ENCODE data around the gene TRAPPC14.
"Not testable (repeated sequence)": the region's sequence is repeated elsewhere in the genome, so short reads cannot be mapped to it uniquely, and the experiment has no call there.

The TRAPPC14 gene

DNA sequence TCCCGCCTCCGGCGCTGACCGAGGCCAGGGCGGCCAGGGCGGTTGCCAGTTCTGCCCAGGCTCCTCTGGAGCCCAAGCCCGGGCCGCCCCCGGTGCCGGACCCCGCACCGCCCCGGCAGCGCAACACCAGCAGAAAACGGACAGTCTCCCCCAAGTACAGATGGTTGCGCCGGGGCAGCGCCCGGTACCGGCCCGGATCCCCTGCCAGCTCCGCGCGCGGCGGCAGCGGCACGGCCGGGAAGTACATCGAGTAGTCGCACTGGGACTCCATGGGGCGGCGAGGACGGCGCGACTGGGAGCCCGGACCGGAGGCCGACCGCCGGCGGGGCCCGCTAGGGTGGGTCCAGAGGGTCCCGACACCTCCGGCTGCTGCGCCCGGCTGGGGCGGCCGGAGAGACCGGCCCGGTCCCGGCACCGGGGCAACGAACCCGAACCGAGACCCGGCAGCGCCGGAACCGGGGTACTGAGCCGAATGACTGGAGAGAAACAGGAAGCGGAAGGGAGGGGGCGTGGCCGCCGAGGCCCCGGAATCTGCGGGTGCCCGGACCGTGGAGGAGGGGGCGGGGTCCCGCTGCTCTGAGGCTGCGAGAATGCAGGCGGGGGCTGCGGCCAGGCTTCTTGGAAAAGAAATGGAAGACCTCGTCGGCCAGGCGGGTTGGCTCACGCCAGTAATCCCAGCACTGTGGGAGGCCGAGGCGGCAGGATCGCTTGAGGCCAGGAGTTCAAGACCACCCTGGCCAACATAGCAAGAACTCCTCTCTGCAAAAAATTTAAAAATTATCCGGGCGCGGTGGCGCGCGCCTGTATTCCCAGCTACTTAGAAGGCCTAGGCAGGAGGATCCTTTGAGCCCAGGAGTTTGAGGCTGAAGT is at the start of gene TRAPPC14:
Gene TRAPPC14 (minus strand): TSS at position 495 of the 870 bp plus-strand sequence. CDS start 224 bp downstream, at position 271.
- DNase-seq: peak; percentile 80

DNA sequence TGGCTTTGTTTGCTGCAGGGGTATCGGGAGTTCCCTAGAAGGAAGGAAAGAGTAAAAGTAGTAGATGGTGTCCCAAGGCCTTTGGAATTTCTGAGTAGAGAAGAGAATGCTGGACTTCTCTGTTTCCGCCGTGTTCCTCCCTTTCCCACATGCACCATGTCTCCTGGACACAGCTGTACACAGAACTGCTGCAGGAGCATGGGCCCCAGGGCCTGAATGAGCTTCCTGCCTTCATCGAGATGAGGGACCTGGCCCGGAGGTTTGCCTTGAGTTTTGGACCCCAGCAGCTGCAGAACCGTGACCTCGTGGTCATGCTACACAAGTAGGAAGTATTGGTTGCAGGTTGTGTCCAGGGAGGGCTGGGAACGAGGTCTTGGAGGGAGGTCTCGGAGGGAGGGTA is 45.9 kb upstream of the TRAPPC14 start:
- no peak for DNase-seq

DNA sequence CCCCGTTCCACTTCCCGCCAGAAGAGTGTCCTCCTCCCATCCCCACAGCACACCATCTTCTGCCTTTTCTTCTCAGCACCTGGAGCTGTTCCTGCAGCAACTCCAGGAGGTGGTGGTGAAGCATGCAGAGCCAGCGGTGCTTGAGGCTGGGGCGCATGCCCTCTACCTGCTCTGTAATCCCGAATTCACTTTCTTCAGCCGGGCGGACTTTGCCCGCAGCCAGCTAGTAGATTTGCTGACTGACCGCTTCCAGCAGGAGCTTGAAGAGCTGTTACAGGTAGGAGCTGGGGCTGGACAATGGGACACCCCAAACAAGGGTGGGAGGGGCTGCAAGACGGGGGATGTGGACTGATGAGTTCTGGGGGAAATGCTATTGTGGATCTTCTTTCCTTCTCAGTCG is 42.2 kb upstream of the TRAPPC14 start:
- DNase-seq: no peak

DNA sequence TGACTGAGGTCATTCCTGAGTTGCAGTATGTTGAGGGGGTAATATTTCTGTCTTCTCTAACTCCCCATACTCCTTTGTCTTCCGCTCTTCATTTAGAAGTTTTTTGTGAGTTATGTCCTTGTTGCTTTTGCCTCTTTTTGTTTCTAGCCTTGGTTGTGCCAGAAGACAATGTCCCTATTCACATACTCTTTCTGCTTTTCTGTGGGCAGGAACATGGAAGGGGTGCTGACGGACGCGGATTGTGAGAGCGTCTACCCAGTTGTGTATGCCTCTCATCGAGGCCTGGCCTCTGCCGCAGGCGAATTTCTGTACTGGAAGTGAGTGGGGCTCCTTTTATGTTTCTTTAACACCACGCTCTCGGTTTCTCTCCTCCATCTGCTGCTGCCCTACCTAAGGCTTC is 39.7 kb upstream of the TRAPPC14 start:
- DNase-seq: no peak

DNA sequence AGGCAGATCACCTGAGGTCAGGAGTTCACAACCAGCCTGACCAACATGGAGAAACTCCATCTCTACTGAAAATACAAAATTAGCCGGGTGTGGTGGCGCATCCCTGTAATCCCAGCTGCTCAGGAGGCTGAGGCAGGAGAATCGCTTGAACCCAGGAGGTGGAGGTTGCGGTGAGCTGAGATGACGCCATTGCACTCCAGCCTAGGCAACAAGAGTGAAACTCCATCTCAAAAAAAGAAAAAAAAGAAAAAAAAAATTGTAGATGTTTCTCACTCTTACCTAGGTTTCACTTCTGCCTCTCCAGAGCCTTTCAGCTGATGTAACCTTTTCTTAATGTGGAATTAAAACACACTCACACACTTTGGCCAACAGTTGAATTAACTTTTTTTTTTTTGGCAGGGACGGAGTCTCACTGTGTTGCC is 37.4 kb upstream of the TRAPPC14 start:
- not testable (repeated sequence) for DNase-seq

DNA sequence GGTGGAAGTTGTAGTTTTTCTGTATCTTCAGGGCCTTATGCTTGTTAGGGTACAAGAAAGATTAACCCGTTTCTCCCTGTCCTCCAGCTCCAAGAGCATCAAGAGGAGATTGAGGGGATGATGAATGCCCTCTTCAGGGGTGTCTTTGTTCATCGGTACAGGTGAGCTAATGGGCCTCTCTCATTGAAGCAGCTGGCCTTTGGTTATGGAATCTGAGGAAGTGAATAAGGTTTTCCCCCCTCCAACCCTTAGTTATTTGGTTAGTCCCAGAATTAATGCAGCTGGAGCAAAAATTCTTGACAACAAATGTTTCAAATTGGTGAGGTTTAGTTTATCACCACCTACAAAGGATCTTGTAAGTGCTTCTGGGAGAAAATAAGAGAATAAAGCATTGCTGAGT is 36.7 kb upstream of the TRAPPC14 start:
- no peak for DNase-seq

DNA sequence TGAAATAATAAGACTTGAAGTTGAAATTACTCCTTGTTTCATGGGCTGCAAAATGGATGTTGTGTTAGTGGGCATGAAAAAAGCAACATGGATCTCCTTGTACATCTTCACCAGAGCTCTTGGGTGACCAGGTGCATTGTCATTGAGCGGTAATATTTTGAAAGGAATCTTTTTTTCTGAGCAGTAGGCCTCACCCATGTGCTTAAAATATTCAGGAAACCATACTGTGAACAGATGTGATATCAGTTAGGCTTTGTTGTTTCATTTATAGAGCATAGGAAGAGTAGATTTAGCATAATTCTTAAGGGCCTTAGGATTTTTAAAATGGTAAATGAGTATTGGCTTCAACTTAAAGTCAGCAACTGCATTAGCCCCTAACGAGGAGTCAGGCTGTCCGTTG is 34.4 kb upstream of the TRAPPC14 start:
- DNase-seq: no peak

DNA sequence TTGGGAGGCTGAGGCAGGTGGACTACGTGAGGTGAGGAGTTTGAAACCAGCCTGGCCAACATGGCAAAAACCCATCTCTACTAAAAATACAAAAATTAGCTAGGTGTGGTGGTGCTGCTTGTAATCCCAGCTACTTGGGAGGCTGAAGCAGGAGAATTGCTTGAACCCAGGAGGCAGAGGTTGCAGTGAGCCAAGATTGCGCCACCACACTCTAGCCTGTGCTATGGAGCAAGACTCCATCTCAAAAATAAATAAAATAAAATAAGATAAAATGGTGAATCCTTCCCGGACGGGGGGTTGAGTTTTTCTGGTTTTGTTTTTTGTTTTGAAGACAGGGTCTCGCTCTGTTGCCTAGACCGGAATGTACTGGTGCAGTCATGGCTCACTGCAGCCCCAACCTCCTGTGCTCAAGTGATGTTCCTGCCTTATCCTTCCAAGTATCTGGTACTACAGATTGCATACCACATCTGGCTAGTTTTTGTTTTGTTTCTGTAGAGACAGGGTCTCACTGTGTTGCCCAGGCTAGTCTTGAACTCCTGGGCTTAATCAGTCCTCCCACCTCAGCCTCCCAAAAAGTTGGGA is 33.8 kb upstream of the TRAPPC14 start:
- DNase-seq: not testable (repeated sequence)

DNA sequence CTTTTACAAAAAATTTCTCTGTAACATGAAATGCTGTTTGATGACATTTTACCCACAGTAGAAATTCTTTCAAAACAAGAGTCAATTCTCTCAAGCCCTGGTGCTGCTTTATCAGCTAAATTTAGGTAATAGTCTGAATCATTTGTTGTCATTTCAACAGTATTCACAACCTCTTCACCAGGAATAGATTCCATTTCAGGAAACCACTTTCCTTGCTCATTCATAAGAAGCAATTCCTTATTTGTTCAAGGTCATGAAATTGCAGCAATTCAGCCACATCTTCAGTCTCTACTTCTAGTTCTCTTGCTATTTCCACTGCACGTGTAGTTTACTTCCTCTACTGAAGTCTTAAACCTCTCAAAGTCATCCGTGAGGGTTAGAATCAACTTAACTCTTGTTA is 33.3 kb upstream of the TRAPPC14 start:
- DNase-seq: no peak

GRCh38 chr7:100190048-100190711 is 31.7 kb upstream of the TRAPPC14 start:
- peak; percentile 68 for DNase-seq

DNA sequence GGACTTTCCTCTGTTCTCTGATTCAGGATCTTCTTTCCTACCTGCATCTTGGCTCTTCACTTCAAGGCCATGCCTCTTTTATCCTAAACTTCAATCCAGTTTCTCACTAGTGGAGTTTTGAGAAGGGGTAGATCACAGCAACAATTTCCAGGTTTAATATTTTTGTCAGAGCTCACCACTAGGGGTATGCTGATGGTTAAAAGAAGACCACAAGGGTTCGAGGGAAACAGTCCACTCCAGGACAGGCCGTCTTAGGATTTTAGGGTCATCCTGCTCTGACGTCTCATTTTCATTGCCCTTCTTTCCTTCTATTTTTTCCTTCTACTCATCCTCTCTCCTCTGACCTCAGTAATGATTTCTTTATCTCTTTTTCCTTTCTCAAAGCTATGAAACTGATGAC is 30.5 kb upstream of the TRAPPC14 start:
- DNase-seq: no peak

DNA sequence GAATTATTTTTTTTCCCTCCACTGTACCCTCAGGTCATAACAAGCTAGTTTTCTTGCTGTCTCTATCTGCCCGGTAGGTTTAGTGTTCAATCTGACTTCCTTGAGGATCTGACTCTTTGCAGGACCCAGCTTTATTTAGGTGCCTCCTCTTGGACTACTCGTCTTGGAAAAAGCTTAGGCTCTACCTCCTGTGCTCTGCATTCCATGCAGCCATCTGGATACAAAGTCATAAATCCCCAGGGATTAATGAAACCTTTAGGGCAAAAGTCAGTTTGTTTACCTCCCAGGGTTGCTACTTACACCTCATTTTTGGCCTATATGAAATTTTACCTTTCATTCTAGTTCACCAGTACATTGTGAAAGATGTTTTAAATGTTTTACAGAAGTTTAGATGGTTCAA is 27.2 kb upstream of the TRAPPC14 start:
- no peak for DNase-seq

DNA sequence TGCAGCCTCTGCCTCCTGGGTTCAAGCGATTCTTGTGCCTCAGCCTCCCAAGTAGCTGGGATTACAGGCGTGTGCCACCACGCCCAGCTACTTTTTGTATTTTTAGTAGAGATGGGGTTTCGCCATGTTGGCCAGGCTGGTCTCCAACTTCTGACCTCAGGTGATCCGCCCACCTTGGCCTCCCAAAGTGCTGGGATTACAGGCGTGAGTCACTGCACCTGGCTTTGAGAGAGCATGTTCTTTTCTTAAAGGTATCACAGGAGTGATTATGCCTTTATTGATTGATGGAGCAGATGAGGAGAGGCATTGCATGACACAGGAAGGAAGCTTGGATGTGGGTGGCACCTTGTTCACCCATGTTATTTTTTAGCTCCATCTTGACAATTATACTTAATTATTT is 24.6 kb upstream of the TRAPPC14 start:
- not testable (repeated sequence) for DNase-seq

GRCh38 chr7:100182616-100183015 is 24.1 kb upstream of the TRAPPC14 start:
- peak; percentile 27 for DNase-seq

DNA sequence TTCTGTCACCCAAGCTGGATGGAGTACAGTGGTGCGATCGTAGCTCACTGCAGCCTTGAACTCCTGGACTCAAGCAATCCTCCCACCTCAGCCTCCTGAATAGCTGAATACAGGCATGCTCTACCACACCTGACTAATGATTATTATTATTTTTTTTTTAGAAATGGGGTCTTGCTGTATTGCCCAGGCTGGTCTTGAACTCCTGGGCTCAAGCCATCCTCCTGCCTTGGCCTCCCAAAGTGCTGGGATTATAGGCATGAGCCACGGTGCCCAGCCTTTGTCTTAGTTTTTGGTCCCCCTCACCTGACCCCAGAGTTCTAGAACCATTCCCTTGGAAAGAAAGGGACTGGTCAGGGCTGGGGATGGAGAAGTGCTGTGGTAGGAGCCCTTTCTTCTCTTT is 21.6 kb upstream of the TRAPPC14 start:
- not testable (repeated sequence) for DNase-seq

DNA sequence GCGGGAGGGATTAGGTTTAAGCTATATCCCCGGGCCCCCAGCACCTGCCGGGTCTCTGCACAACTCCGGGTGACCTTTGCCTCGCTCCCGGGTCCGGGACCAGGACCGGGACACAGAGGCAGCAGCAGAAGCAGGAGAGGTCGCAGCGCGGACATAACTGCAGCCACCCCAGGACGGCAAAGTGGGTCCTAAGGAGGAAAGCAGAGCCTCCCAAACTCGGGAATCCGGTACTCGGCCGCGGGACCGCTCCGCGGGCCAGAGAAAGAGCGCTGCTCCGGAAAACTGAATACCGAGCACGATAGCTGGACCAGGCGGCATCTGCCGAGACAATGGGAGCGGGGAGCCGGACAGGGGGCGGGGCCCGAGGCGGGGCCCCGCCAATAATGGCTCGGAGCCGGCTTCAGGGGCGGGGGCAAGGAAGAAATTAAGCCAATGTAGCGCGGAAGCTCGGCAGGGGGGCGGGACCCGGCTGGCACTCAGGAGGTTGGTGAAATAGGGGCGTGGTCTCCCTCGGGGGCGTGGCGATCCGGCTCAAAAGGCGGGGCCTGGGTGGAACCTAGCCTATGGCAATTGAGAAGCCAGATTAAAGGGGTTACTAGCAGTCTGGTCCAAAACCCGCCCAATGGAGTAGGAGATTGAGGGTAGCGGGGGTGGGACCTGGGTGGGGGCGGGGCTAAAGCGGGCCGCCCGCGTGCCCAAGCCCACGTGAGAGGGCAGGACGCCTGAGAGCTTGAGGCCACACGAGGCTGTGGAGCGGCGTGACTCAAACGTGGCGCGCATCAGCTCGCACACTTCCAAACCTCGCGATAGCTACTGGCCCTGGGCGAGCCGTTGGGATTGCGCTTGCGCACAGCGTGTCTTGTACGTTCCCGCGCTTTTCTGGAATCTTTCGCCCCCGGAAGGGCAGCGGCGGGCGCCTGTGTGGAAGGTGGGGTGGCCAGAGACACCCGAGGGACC is 18.8 kb upstream of the TRAPPC14 start, which contains the start of the genes GPC2 and STAG3:
Gene GPC2 (minus strand): TSS at position 337 of the 957 bp plus-strand sequence. CDS start 182 bp downstream, at position 155.
Gene STAG3 (plus strand): TSS at position 874 of the 957 bp plus-strand sequence. CDS start 2,639 bp downstream, outside the sequence.
- DNase-seq: peak; percentile 97

DNA sequence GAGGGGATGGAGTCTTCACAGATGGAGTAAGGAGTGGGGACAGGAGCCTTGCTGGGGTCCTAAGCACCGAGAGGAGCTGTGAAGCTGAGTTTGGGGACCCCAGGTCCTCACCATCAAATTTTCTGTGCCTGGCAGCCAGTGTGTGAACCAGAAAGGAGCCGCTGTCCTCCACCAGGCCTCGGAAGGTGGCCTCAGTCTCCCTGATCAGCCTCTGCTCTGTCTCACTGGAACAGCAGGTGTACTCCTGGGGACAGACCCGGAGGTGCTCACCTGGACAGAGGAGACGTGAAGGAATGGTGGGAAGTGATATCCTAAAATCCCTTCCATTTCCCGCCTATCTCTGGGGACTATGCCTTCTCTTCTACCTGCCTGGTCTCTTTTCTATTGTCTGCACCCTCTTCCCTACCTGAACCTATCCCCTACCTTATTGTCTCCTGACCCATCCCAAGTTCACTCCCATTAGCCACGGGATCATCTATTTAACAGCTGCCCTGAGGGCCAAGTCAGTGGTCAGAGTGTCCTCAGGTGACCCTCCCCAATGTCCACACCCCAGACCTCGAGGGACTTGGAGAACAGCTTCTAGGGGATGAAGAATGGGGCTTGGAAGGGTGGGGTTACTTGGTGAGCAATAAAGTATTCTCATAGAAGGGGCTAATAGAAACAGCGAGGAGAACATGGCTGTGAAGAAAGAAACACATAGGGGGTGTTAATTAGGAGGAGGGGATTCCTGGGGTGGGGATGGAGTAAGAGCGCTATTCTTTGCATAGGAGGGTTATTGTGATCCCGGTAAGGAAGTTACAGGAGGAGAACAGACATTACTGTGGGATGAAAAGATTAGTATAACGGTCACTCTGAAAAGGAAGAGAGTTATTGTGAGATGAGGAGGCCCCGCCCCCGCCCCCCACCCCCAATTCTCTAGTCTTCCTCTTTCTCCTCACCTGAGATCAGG is 17.8 kb upstream of the TRAPPC14 start:
- no peak for DNase-seq

DNA sequence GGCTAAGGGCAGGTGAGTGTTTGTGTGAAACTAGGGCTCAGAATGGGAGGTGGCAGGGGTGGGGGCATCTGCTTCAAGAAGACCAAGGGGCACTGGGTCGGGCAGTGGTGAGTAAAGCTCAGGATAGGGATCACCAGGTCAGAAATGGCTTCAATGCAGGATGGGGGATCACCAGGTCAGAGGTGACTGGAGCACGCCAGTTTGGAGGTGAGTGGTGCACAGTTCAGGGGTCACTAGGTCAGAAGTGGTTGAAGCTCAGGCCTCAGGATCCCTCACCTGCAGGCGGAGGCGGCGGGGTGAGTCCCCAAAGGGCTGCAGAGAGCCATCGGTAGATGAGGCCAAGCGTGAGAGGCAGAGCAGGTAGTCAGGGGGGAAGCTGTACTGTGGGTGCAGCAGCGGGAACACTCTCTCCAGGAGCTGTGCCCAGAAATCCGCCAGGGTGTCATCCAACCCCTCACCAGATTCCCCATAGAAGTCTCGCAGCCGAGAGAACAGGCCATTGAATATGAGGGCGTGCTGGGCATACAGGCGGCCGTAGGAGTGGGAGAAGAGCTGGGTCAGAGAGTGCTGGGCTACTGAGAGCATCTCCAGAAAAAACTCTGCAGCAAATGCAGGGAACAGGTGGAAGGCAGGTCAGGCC is 16.9 kb upstream of the TRAPPC14 start:
- no peak for DNase-seq

DNA sequence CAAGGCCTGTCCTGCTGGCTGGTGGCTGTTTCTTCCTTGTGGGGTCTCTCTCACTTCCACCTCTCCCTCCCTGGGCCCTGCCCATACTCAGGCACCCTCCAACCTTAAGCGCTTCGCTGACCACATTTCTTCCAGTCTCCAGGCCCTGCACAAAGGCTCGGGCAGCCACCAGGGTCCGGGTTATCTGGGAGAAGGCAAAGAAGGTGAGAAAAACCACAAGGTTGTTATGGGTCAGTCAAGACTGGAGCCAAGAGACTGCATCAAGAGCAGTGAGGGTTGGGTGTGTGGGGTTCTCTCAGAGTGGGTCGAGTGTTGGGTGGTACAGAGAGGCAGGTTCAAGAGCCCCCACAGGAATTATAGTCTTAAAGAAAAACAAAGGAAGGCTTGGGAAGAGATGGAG is 16.1 kb upstream of the TRAPPC14 start:
- DNase-seq: no peak

DNA sequence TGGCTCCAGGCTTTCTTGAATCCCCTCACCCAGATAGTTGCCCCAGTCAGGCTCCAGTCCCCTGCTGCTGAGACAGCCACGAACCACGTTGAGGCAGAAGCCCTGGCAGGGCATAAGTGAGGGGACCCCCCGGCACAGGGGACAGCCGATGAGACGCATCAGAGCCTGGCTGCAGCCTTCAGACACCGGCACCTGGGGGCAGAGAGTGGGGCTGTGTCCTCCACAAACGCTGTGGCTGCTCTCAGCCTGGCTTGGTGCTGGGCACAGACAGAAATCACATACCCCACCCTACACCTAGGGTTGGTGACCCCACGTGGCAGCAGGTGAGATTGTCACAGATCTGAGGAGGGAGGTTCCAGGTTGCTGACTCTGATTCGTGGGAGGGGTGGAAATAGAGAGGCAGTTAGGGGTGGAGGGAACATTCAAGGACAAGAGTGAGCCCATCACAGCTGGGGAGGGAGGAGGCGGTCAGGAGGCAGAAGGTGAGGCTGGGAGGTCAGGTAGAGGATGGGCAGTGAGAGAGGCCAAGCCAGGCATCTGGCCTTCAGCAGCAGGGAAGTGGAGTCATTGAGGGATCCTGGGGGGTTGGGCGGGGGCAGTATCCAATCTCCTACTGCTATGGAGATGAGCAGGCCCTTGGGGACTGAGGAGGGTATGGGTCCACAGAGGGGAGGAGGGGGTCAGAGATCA is 15.4 kb upstream of the TRAPPC14 start:
- DNase-seq: no peak

Data from CD4-positive, alpha-beta T cell treated with Interleukin-4 for 4 hours (primary cell).